ENCODE data around the gene TTC19. TPM values are rescaled to one million over a fixed set of nuclear protein-coding genes. Genes with fewer than 3 reads are reported as not detected.

Gene TTC19
- total and polyA plus RNA-seq, 4 donors = 16.1 to 29.8 (median 24.6) TPM

DNA sequence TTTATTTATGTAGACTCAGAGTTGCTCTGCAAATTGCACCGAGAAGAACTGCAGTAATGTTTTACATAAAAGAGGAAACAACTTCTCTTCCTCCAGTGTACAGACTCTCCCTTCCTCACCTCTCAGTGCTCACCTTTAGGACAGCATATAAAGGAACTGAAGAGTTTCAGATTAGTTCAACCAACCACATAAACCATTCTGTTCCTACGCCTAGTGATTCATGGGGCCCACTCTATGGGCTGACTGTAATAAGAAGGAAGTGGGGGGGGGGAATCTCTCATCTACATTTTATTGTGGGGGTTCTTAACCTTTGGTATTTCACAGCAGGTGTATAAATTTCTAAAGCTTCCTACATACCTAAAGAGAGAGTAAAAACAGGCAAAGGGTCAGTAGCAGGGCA is 18.4 kb upstream of the TTC19 start:
- TF ChIP-seq HNF4G (IDR thresholded peaks at IDR 0.05) = no peak
- TF ChIP-seq, protein P1, sequence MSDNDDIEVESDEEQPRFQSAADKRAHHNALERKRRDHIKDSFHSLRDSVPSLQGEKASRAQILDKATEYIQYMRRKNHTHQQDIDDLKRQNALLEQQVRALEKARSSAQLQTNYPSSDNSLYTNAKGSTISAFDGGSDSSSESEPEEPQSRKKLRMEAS (IDR thresholded peaks at IDR 0.05) = no peak
- no peak for TF ChIP-seq SP1 (IDR thresholded peaks at IDR 0.05)
- no peak for TF ChIP-seq TAF1 (conservative IDR thresholded peaks at IDR 0.05)
- TF ChIP-seq RXRA (IDR thresholded peaks at IDR 0.05) = no peak
- TF ChIP-seq, protein P2, sequence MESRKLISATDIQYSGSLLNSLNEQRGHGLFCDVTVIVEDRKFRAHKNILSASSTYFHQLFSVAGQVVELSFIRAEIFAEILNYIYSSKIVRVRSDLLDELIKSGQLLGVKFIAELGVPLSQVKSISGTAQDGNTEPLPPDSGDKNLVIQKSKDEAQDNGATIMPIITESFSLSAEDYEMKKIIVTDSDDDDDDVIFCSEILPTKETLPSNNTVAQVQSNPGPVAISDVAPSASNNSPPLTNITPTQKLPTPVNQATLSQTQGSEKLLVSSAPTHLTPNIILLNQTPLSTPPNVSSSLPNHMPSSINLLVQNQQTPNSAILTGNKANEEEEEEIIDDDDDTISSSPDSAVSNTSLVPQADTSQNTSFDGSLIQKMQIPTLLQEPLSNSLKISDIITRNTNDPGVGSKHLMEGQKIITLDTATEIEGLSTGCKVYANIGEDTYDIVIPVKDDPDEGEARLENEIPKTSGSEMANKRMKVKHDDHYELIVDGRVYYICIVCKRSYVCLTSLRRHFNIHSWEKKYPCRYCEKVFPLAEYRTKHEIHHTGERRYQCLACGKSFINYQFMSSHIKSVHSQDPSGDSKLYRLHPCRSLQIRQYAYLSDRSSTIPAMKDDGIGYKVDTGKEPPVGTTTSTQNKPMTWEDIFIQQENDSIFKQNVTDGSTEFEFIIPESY (IDR thresholded peaks at IDR 0.05) = no peak
- TF ChIP-seq, protein P3, sequence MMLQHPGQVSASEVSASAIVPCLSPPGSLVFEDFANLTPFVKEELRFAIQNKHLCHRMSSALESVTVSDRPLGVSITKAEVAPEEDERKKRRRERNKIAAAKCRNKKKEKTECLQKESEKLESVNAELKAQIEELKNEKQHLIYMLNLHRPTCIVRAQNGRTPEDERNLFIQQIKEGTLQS (IDR thresholded peaks at IDR 0.05) = no peak
- no peak for TF ChIP-seq RAD21 (IDR thresholded peaks at IDR 0.05)
- TF ChIP-seq YY1 (IDR thresholded peaks at IDR 0.05) = no peak
- no peak for TF ChIP-seq GABPA (IDR thresholded peaks at IDR 0.05 in 1 of 2, conservative IDR thresholded peaks at IDR 0.05 in 1 of 2)
- no peak for TF ChIP-seq EGR1 (IDR thresholded peaks at IDR 0.05; ENCODE audit: low read depth in 2 of 2)
- TF ChIP-seq, protein P4, sequence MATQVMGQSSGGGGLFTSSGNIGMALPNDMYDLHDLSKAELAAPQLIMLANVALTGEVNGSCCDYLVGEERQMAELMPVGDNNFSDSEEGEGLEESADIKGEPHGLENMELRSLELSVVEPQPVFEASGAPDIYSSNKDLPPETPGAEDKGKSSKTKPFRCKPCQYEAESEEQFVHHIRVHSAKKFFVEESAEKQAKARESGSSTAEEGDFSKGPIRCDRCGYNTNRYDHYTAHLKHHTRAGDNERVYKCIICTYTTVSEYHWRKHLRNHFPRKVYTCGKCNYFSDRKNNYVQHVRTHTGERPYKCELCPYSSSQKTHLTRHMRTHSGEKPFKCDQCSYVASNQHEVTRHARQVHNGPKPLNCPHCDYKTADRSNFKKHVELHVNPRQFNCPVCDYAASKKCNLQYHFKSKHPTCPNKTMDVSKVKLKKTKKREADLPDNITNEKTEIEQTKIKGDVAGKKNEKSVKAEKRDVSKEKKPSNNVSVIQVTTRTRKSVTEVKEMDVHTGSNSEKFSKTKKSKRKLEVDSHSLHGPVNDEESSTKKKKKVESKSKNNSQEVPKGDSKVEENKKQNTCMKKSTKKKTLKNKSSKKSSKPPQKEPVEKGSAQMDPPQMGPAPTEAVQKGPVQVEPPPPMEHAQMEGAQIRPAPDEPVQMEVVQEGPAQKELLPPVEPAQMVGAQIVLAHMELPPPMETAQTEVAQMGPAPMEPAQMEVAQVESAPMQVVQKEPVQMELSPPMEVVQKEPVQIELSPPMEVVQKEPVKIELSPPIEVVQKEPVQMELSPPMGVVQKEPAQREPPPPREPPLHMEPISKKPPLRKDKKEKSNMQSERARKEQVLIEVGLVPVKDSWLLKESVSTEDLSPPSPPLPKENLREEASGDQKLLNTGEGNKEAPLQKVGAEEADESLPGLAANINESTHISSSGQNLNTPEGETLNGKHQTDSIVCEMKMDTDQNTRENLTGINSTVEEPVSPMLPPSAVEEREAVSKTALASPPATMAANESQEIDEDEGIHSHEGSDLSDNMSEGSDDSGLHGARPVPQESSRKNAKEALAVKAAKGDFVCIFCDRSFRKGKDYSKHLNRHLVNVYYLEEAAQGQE (IDR thresholded peaks at IDR 0.05) = no peak
- TF ChIP-seq, protein P5, sequence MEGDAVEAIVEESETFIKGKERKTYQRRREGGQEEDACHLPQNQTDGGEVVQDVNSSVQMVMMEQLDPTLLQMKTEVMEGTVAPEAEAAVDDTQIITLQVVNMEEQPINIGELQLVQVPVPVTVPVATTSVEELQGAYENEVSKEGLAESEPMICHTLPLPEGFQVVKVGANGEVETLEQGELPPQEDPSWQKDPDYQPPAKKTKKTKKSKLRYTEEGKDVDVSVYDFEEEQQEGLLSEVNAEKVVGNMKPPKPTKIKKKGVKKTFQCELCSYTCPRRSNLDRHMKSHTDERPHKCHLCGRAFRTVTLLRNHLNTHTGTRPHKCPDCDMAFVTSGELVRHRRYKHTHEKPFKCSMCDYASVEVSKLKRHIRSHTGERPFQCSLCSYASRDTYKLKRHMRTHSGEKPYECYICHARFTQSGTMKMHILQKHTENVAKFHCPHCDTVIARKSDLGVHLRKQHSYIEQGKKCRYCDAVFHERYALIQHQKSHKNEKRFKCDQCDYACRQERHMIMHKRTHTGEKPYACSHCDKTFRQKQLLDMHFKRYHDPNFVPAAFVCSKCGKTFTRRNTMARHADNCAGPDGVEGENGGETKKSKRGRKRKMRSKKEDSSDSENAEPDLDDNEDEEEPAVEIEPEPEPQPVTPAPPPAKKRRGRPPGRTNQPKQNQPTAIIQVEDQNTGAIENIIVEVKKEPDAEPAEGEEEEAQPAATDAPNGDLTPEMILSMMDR (IDR thresholded peaks at IDR 0.05; ENCODE audit: low read depth, low read length, missing input control) = no peak
- Histone ChIP-seq H3K27ac (ENCODE audit: low read depth in 1 of 2, low read length in 2 of 2) (no peak overlapping the region), H3K9ac (ENCODE audit: low read depth in 1 of 2, low read length in 2 of 2) (no peak overlapping the region), H3K27me3 (ENCODE audit: control insufficient read depth in 4 of 4, insufficient read depth in 4 of 4, low read length in 3 of 4) (no peaks in the 10 kb centered on the region), H3K4me3 (ENCODE audit: low read depth in 1 of 3, low read length in 3 of 3) (no peak overlapping the region), H3K9me3 (ENCODE audit: control insufficient read depth in 4 of 4, low read length in 3 of 4) (no peaks in the 10 kb centered on the region), H3K4me1 (ENCODE audit: control insufficient read depth in 4 of 4, insufficient read depth in 4 of 4, low read length in 3 of 4) (peaks cover 0 to 5% (median 0%) of the 10 kb centered on the region in 4 donors), H3K36me3 (ENCODE audit: control insufficient read depth in 4 of 4, insufficient read depth in 3 of 4, low read depth in 1 of 4, low read length in 3 of 4) (peaks cover 2 to 55% (median 46%) of the 10 kb centered on the region in 4 donors)
- 40% methylated on average over 2 of the region's 2 CpGs for WGBS
- DNase-seq (ENCODE audit: low spot score) = no peak

Data from liver (tissue), 9 donors.